ENCODE results near the gene PCSK6.
"Not testable (repeated sequence)": the region's sequence is repeated elsewhere in the genome, so short reads cannot be mapped to it uniquely, and the experiment has no call there.

DNA sequence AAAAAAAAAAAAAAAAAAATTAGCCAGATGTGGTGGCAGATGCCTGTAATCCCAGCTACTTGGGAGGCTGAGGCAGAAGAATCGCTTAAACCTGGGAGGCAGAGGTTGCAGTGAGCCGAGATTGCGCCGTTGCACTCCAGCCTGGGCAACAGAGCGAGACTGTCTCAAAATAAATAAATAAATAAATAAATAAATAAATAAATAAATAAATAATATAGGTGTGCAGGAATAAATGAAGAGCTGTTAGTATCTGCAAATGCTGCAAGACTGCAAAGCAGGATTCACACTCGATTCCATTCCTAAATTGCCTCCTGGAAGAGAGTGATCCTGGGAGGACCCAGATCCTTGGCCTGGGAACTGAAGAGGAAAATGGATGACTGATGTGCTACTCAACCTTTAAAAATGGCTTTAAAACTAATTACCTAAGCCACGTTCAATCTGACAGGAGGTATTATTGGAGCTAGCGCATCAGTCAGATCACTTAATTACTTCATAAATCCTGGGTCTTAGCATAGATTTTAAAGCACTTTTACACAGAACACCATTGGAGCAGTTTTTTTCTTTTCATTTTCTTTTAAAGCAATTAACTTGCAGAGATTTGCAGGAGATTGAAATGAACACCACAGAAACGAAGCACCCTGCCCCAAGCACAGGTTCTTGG lies 132.9 kb downstream of the PCSK6 start:
- not testable (repeated sequence) for TF ChIP-seq POLR2A, CTCF, POLR2AphosphoS5 (IDR thresholded peaks at IDR 0.05)
